ENCODE data around the gene VSX1.

VSX1 gene

DNA sequence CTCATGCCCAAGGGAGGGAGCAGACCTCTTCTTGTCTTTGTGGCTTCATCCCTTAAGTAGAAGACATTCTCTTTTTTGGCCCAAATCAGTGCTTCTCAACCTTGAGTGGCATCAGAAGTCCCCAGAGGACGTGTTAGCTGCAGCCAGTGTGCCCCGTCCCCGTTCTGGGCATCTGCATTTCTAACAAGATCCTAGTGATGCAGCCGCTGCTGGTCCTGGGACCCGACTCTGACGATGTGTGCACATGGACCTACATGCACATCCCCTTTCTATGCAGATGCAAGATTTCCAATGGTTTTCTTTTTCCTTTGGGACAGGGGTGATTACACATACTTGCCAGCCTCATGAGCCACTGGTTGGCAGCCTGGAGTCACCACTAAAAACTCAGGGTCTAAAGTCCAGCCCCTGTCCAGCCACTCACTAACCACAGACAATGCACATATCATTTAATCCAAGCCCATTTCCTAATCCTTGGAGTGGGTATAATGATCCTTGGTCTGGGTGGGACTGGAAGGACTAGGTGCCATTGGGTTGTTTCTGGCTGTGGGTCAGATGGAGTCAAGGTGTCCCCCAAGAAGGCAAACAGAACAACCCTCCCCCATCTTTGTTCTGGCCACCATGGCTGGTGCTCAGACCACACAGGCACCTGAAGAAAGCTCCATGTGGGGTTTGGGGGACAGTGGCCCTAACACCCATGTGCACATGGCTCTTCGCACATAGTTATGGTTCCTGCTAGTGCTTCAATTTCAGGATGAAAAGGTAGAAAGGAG, 30.4 kb downstream of the VSX1 start:
- Histone ChIP-seq H3K4me1 (ENCODE audit: insufficient read depth, poor library complexity, severe bottlenecking) (no peaks in the 10 kb centered on the region), H3K4me3 (ENCODE audit: severe bottlenecking) (no peak overlapping the region), H3K9me3 (ENCODE audit: severe bottlenecking) (no peaks in the 10 kb centered on the region), H3K27me3 (ENCODE audit: insufficient read depth, poor library complexity, severe bottlenecking) (no peaks in the 10 kb centered on the region), H3K27ac (ENCODE audit: poor library complexity, severe bottlenecking) (no peak overlapping the region), H3K36me3 (ENCODE audit: low read depth) (no peaks in the 10 kb centered on the region)
- DNase-seq (ENCODE audit: low spot score) (peak; percentile 36), ATAC-seq (ENCODE audit: low read depth) (no peak)
- TF ChIP-seq, protein P1, sequence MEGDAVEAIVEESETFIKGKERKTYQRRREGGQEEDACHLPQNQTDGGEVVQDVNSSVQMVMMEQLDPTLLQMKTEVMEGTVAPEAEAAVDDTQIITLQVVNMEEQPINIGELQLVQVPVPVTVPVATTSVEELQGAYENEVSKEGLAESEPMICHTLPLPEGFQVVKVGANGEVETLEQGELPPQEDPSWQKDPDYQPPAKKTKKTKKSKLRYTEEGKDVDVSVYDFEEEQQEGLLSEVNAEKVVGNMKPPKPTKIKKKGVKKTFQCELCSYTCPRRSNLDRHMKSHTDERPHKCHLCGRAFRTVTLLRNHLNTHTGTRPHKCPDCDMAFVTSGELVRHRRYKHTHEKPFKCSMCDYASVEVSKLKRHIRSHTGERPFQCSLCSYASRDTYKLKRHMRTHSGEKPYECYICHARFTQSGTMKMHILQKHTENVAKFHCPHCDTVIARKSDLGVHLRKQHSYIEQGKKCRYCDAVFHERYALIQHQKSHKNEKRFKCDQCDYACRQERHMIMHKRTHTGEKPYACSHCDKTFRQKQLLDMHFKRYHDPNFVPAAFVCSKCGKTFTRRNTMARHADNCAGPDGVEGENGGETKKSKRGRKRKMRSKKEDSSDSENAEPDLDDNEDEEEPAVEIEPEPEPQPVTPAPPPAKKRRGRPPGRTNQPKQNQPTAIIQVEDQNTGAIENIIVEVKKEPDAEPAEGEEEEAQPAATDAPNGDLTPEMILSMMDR (IDR thresholded peaks at IDR 0.05; ENCODE audit: poor library complexity, severe bottlenecking) = no peak

DNA sequence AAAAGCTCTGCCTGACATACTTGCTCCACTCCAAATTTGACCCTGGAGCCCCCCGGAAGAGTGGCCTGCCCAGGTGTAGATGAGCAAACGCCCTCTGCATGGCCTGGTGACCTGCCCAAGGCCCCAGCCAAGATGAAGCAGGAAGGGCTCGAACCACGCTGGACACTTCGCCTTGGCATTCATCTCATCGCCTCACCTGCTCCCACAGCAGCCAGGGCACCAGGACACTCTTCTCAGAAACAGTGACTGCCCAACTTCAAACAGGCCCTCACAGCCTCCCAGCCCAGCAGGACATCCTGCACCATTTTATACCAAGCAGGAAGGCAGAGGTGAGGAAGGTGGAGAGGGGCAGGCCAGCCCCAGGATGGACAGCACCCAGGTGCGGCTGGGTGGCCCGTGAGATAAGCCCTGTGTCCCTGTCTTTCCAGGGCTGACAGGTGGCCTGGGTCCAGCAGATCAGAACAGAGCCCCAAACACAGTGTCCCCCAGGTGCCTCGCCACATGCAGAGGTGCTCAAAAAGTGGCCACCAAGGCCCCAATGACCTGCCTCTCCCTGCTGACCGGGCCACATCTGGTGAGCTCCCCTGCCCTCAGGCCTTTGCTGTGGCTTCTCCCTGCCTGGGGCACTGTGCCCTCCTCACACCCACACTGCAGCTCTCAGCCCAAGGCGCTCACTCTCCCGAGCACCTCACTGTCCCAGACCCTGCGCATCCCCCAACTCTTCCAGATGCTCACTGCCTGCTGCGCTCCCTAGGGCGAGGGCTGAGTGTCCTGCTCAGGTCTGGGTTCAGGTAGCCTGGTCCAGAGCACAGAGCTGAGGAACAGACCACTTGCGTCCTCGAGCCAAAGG, 31.2 kb downstream of the VSX1 start:
- H3K9me3 ChIP-seq (ENCODE audit: severe bottlenecking) = no peaks in the 10 kb centered on the region
- TF ChIP-seq, protein P1 (IDR thresholded peaks at IDR 0.05; ENCODE audit: poor library complexity, severe bottlenecking) = no peak
- H3K4me3 ChIP-seq (ENCODE audit: severe bottlenecking) = no peak overlapping the region
- H3K27me3 ChIP-seq (ENCODE audit: insufficient read depth, poor library complexity, severe bottlenecking) = no peaks in the 10 kb centered on the region
- no peaks in the 10 kb centered on the region for H3K4me1 ChIP-seq (ENCODE audit: insufficient read depth, poor library complexity, severe bottlenecking)
- ATAC-seq (ENCODE audit: low read depth) (no peak), DNase-seq (ENCODE audit: low spot score) (peak; percentile 38)
- no peak overlapping the region for H3K27ac ChIP-seq (ENCODE audit: poor library complexity, severe bottlenecking)
- H3K36me3 ChIP-seq (ENCODE audit: low read depth) = no peaks in the 10 kb centered on the region

DNA sequence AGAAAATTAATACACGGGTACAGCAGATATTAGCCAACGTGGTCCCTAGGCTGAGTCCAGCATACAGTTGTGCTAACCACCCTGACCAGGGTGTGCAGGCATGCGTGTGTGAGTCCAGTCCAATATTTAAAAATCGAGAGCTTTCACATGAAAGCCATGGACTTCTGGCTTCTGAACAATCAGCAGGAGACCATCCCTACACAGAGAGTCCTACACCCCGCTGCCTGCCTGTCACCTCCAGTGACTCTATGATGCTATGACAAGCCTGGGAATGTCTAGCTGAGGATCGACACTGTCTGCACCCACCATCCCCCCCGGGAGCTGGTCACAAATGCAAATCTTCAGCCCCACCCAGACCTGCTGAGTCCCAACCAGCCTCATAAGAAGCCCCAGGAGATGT, 31.9 kb downstream of the VSX1 start:
- Histone ChIP-seq H3K27me3 (ENCODE audit: insufficient read depth, poor library complexity, severe bottlenecking) (no peaks in the 10 kb centered on the region), H3K4me3 (ENCODE audit: severe bottlenecking) (no peak overlapping the region), H3K36me3 (ENCODE audit: low read depth) (no peaks in the 10 kb centered on the region), H3K4me1 (ENCODE audit: insufficient read depth, poor library complexity, severe bottlenecking) (no peaks in the 10 kb centered on the region), H3K27ac (ENCODE audit: poor library complexity, severe bottlenecking) (no peak overlapping the region), H3K9me3 (ENCODE audit: severe bottlenecking) (no peaks in the 10 kb centered on the region)
- TF ChIP-seq, protein P1 (IDR thresholded peaks at IDR 0.05; ENCODE audit: poor library complexity, severe bottlenecking) = no peak
- DNase-seq (ENCODE audit: low spot score) (peak; percentile 30), ATAC-seq (ENCODE audit: low read depth) (no peak)

DNA sequence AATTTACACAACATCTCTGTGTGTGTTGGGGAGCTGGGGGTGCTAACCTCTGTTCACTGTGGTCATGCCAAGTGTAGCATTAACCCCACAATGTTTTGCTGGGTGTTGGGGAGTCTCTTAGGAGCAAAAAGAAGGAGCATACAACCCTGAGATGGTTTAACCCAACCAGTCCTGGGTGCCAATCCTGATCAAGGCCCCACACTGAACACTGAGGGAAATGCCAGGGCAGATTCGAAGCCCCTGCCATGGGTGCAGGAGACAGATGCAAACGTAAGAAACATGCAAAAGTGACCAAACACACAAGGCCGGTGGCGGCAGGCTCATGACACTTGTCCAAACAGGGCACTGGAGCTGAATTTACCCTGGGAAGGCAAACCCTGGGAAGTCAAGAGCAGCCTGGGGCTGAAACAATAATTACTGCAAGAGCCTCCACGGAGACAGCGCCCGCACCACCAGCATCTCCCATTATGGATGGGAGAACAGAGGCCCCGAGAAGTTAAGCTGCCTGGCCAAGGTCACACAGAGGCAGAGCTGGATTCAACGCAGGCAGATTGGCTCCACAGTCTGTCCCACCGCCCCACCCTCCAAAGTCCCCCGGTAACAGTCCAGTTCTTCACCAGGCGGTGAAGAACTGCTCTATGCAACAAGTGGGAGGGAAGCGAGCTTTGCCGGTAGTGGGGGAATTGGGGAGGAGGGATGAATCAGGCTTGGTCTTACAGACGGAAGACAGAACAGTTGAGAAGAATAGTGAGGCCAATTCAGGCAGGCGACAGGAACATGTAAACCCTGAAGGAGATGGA, 32.5 kb downstream of the VSX1 start:
- Histone ChIP-seq H3K36me3 (ENCODE audit: low read depth) (no peaks in the 10 kb centered on the region), H3K27ac (ENCODE audit: poor library complexity, severe bottlenecking) (no peak overlapping the region), H3K4me3 (ENCODE audit: severe bottlenecking) (no peak overlapping the region), H3K9me3 (ENCODE audit: severe bottlenecking) (no peaks in the 10 kb centered on the region), H3K27me3 (ENCODE audit: insufficient read depth, poor library complexity, severe bottlenecking) (no peaks in the 10 kb centered on the region), H3K4me1 (ENCODE audit: insufficient read depth, poor library complexity, severe bottlenecking) (no peaks in the 10 kb centered on the region)
- DNase-seq (ENCODE audit: low spot score) = peak; percentile 31
- no peak for ATAC-seq (ENCODE audit: low read depth)
- TF ChIP-seq, protein P1 (IDR thresholded peaks at IDR 0.05; ENCODE audit: poor library complexity, severe bottlenecking) = no peak
